IMR-90 (cell line): ENCODE data around the gene TGFB2. TPM values are rescaled to one million over a fixed set of nuclear protein-coding genes. Genes with fewer than 3 reads are reported as not detected.

Experiments
- ATAC-seq: fragments of 200-7000 bp; cut with Tn5 transposase; 2 replicates; pipeline ENCODE4 v1.9.1; 2020; ENCODE audit warnings: low read depth, mild to moderate bottlenecking, moderate library complexity
- BruUV-seq: library from RNA; stranded (reverse); fragments of 400-500 nt; replicated peaks from 2 replicates; lab custom pipeline; 2021; lab: Mats Ljungman, UMichigan
- CTCF ChIA-PET: fragments of 300-600 bp; formaldehyde crosslinking; extraction: SDS; loops from one replicate; lab custom pipeline; 2021; ENCODE audit warnings: antibody characterized with exemption; lab: Yijun Ruan, JAX
- POLR2A ChIA-PET: fragments of 300-600 bp; sonication (Branson Sonifier 250); formaldehyde crosslinking; loops from one replicate; lab custom pipeline; 2022; ENCODE audit warnings: antibody characterized with exemption; ENCODE audit not compliant: unreplicated experiment; lab: Charles Lee
- DNase-seq: peaks from one replicate; pipeline ENCODE4 v3.0.0; 2013
- H2AFZ ChIP-seq: replicated peaks from 2 replicates; pipeline ENCODE3; 2013; ENCODE audit warnings: low read length, mild to moderate bottlenecking; ENCODE audit not compliant: poor library complexity
- H2AK5ac ChIP-seq: 2 replicates; pipeline ENCODE4 v1.6.1; 2013; ENCODE audit warnings: low read depth, low read length, inconsistent platforms
- H2AK9ac ChIP-seq: replicated peaks from 2 replicates; pipeline ENCODE3; 2013; ENCODE audit warnings: mild to moderate bottlenecking, low read depth, low read length, moderate library complexity; ENCODE audit not compliant: poor library complexity
- H2BK120ac ChIP-seq: 2 replicates; pipeline ENCODE4 v1.6.1; 2013; ENCODE audit warnings: low read depth, low read length, inconsistent platforms
- H2BK15ac ChIP-seq: 3 replicates; pipeline ENCODE4 v1.6.1; 2013; ENCODE audit warnings: low read depth, low read length, inconsistent platforms
- H2BK20ac ChIP-seq: 2 replicates; pipeline ENCODE4 v1.6.1; 2013; ENCODE audit warnings: low read depth, mild to moderate bottlenecking, inconsistent platforms, low read length, moderate library complexity
- H2BK5ac ChIP-seq: 2 replicates; pipeline ENCODE4 v1.6.1; 2013; ENCODE audit warnings: mild to moderate bottlenecking, low read depth, low read length, inconsistent platforms; ENCODE audit not compliant: poor library complexity, severe bottlenecking
- H3K14ac ChIP-seq: replicated peaks from 2 replicates; pipeline ENCODE4 v1.6.1; 2013; ENCODE audit warnings: low read depth, low read length, inconsistent platforms
- H3K18ac ChIP-seq: 2 replicates; pipeline ENCODE4 v1.6.1; 2013; ENCODE audit warnings: low read depth, low read length, control low read depth
- H3K23ac ChIP-seq: 2 replicates; pipeline ENCODE4 v1.6.1; 2013; ENCODE audit warnings: low read depth, low read length, inconsistent platforms
- H3K27ac ChIP-seq: 2 replicates; pipeline ENCODE4 v1.5.1; 2013; ENCODE audit warnings: mild to moderate bottlenecking, control low read depth, low read length; ENCODE audit not compliant: insufficient read depth
- H3K27me3 ChIP-seq: 2 replicates; pipeline ENCODE4 v1.6.1; 2013; ENCODE audit warnings: low read length; ENCODE audit not compliant: control insufficient read depth, insufficient read depth
- H3K36me3 ChIP-seq: 2 replicates; pipeline ENCODE4 v1.6.1; 2013; ENCODE audit warnings: low read length, mixed read lengths; ENCODE audit not compliant: control insufficient read depth, insufficient read depth
- H3K4ac ChIP-seq: 2 replicates; pipeline ENCODE4 v1.6.1; 2013; ENCODE audit warnings: low read depth, low read length, inconsistent platforms
- H3K4me1 ChIP-seq: 2 replicates; pipeline ENCODE4 v1.6.1; 2013; ENCODE audit warnings: low read length, mixed read lengths; ENCODE audit not compliant: control insufficient read depth, insufficient read depth
- H3K4me2 ChIP-seq: 2 replicates; pipeline ENCODE4 v1.6.1; 2013; ENCODE audit warnings: low read depth, mild to moderate bottlenecking, control low read depth, low read length, moderate library complexity
- H3K4me3 ChIP-seq: 2 replicates; pipeline ENCODE4 v1.5.1; 2013; ENCODE audit warnings: low read depth, mild to moderate bottlenecking, control low read depth, low read length, moderate library complexity; ENCODE audit not compliant: insufficient read depth
- H3K56ac ChIP-seq: 2 replicates; pipeline ENCODE4 v1.6.1; 2013; ENCODE audit warnings: low read length, inconsistent platforms; ENCODE audit not compliant: insufficient read depth; ENCODE audit errors: extremely low read depth
- H3K79me1 ChIP-seq, 2 experiments: 2 replicates each; pipeline ENCODE4 v1.6.1; 2013; ENCODE audit warnings: low read length in 2 of 2, inconsistent platforms in 1 of 2, low read depth in 1 of 2
- H3K9ac ChIP-seq: 2 replicates; pipeline ENCODE4 v1.6.1; 2013; ENCODE audit warnings: low read depth, low read length, control low read depth
- H3K9me1 ChIP-seq: 2 replicates; pipeline ENCODE4 v1.6.1; 2013; ENCODE audit warnings: low read length, inconsistent platforms; ENCODE audit not compliant: insufficient read depth
- H3K9me3 ChIP-seq: 2 replicates; pipeline ENCODE4 v1.6.1; 2013; ENCODE audit warnings: low read length; ENCODE audit not compliant: control insufficient read depth, insufficient read depth
- H4K20me1 ChIP-seq: 2 replicates; pipeline ENCODE4 v1.6.1; 2013; ENCODE audit warnings: low read length, inconsistent platforms; ENCODE audit not compliant: insufficient read depth
- H4K5ac ChIP-seq: 2 replicates; pipeline ENCODE4 v1.6.1; 2013; ENCODE audit warnings: mild to moderate bottlenecking, low read depth, low read length, control low read depth
- H4K8ac ChIP-seq, 2 experiments: 2 replicates each; pipeline ENCODE4 v1.6.1; 2013; ENCODE audit warnings: low read depth in 2 of 2, low read length in 2 of 2, control low read depth in 1 of 2, inconsistent platforms in 1 of 2
- H4K91ac ChIP-seq: 2 replicates; pipeline ENCODE4 v1.6.1; 2013; ENCODE audit warnings: low read depth, low read length, inconsistent platforms; ENCODE audit not compliant: insufficient read depth
- BHLHE40 ChIP-seq: fragments of 150-350 bp; IDR thresholded peaks from 2 replicates; pipeline ENCODE4 v1.6.1; 2016; ENCODE audit warnings: mild to moderate bottlenecking, low read depth, low read length
- CEBPB ChIP-seq: IDR thresholded peaks from 2 replicates; pipeline ENCODE4 v1.6.1; 2012; ENCODE audit warnings: low read depth, low read length, improper control_type of control experiment
- CHD1 ChIP-seq: IDR thresholded peaks from 2 replicates; pipeline ENCODE4 v1.6.1; 2012; ENCODE audit warnings: low read depth, low read length, improper control_type of control experiment
- CTCF ChIP-seq: conservative IDR thresholded peaks from 2 replicates; pipeline ENCODE4 v1.5.1; 2012; ENCODE audit warnings: mild to moderate bottlenecking, low read depth, low read length, improper control_type of control experiment
- ELK1 ChIP-seq: fragments of 150-350 bp; IDR thresholded peaks from 2 replicates; pipeline ENCODE4 v1.6.1; 2016; ENCODE audit warnings: low read depth, mild to moderate bottlenecking, low read length, moderate library complexity, borderline replicate concordance
- MAFK ChIP-seq: IDR thresholded peaks from 2 replicates; pipeline ENCODE4 v1.6.1; 2012; ENCODE audit warnings: low read depth, low read length, improper control_type of control experiment
- MXI1 ChIP-seq: IDR thresholded peaks from 2 replicates; pipeline ENCODE4 v1.6.1; 2012; ENCODE audit warnings: low read depth, mild to moderate bottlenecking, low read length, moderate library complexity, borderline replicate concordance
- NFE2L2 ChIP-seq: fragments of 150-350 bp; IDR thresholded peaks from 2 replicates; pipeline ENCODE4 v1.6.1; 2016; ENCODE audit warnings: low read depth, mild to moderate bottlenecking, low read length
- POLR2A ChIP-seq: IDR thresholded peaks from 2 replicates; pipeline ENCODE4 v1.6.1; 2012; ENCODE audit warnings: mild to moderate bottlenecking, low read depth, low read length
- RFX5 ChIP-seq: IDR thresholded peaks from 2 replicates; pipeline ENCODE4 v1.8.0; 2012; ENCODE audit warnings: low read depth, mild to moderate bottlenecking, low read length, moderate library complexity
- SMC3 ChIP-seq: fragments of 150-350 bp; IDR thresholded peaks from 2 replicates; pipeline ENCODE4 v1.6.1; 2016; ENCODE audit warnings: low read depth, mild to moderate bottlenecking, antibody characterized with exemption, low read length, moderate library complexity
- WGBS, 2 experiments: methylation state at CpG; one replicate each; pipeline versions ENCODE4 v1.1.5 to v1.1.7; 2013; ENCODE audit warnings: missing lambda C conversion rate in 2 of 2; ENCODE audit not compliant: insufficient read length in 1 of 2; ENCODE audit errors: extremely low coverage in 2 of 2; 5-methylcytosine and 5-hydroxymethylcytosine counted together
- dilution Hi-C: fragments of 300-500 bp; cut with HindIII; formaldehyde crosslinking; loops from one replicate; pipeline ENCODE4 v1.14.3; 2018; ENCODE audit warnings: low sequenced_read_pairs; ENCODE audit not compliant: unreplicated experiment
- in situ Hi-C: fragments of 300-500 bp; cut with MboI; formaldehyde crosslinking; loops from 3 replicates; pipeline ENCODE4 v1.14.3; 2019; ENCODE audit warnings: low sequenced_read_pairs, inconsistent platforms, mixed read lengths
- intact Hi-C: fragments of 100-400 bp; cut with micrococcal nuclease; formaldehyde crosslinking; loops from 2 replicates; pipeline ENCODE4 v1.10.0; 2022
- polyA plus RNA-seq, 3 experiments: library from polyadenylated mRNA; depleted of rRNA; stranded (reverse); fragments of >200 nt; gene quantifications; 2 replicates each; pipeline ENCODE4 v1.2.3, GENCODE V29; 2012; ENCODE audit warnings: low replicate concordance in 1 of 3
- total RNA-seq: library from RNA; depleted of rRNA; stranded (reverse); fragments of >200 nt; gene quantifications from 2 replicates; pipeline ENCODE4 v1.2.3, GENCODE V29; 2012

TGFB2 gene
- total and polyA plus RNA-seq, 2 of the 4 experiments (the other 2 are of a cell fraction): 3.7 to 3.8 TPM

- Histone ChIP-seq H3K14ac (no peak overlapping the region), H3K56ac (no peak overlapping the region), H2AK9ac (no peak overlapping the region), H3K4ac (no peak overlapping the region), H3K9me3 (no peaks in the 10 kb centered on the region), H2BK20ac (no peak overlapping the region), H3K4me2 (no peak overlapping the region), H2BK15ac (no peak overlapping the region; the same call in 2 of the 3 replicates), H4K8ac (no peak overlapping the region), H4K5ac (no peak overlapping the region), H3K27ac (no peak overlapping the region), H4K91ac (no peak overlapping the region), H3K9ac (no peak overlapping the region), H3K23ac (no peak overlapping the region), H3K79me1 (peaks cover 0 to 7% of the 10 kb centered on the region in 2 experiments; a peak in 2 of 4 replicates), H3K18ac (no peak overlapping the region), H2AFZ (no peak overlapping the region), H3K9me1 (no peaks in the 10 kb centered on the region), H3K4me1 (peaks cover 9% of the 10 kb centered on the region; the same call in 1 of the 2 replicates), H3K27me3 (no peaks in the 10 kb centered on the region), H2AK5ac (no peak overlapping the region), H2BK120ac (no peak overlapping the region), H2BK5ac (no peak overlapping the region), H3K4me3 (no peak overlapping the region), H4K20me1 (no peaks in the 10 kb centered on the region), H3K36me3 (no peaks in the 10 kb centered on the region; the same call in 1 of the 2 replicates)
- ChIA-PET POLR2A (interaction anchor here (0.5 kb wide), 1 partner anchor 12 kb away, joined by 3 read pairs; no protein-coding TSS in a partner anchor), CTCF (interaction anchor here (0.6 kb wide), 1 partner anchor 28 kb away, joined by 3 read pairs; no protein-coding TSS in a partner anchor)
- no peak for ATAC-seq
- no TSS peak for BruUV-seq
- no peak for DNase-seq
- in situ Hi-C loops: no loop called here
- intact Hi-C loops: no loop called here
- TF ChIP-seq POLR2A (no peak), CTCF (no peak), CEBPB (no peak), MAFK (no peak), SMC3 (no peak), CHD1 (no peak), RFX5 (no peak), BHLHE40 (no peak), ELK1 (no peak), NFE2L2 (no peak), MXI1 (no peak)
- dilution Hi-C loops: no loop called here
- no CpG with 5 or more reads among the region's 8 CpGs for WGBS, 2 experiments
Measured at GRCh38 chr1:218397752-218398339, 52.7 kb downstream of the TGFB2 start.
